Measurements from ENCODE around the gene PGBD5.

DNA sequence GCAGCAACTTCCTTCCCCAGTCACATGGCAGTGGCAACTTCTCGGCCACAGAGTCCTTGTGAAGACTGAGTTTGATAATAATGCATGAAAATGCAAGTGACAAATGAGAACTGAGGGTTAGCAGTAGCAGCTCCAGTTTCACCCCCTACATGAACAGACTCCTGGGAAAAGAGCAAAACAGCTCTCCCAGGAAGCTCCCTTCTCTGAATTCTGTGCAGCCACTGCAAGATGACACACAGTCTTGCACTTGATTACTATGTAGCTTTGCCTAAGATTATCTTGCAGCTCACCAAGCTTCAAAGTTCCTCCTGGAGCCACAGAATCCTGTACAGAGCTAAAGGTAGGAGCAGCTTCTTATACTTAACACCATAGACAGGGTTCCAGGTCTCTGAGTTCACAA is 4.7 kb downstream of the PGBD5 start:
- TF ChIP-seq, protein P1, sequence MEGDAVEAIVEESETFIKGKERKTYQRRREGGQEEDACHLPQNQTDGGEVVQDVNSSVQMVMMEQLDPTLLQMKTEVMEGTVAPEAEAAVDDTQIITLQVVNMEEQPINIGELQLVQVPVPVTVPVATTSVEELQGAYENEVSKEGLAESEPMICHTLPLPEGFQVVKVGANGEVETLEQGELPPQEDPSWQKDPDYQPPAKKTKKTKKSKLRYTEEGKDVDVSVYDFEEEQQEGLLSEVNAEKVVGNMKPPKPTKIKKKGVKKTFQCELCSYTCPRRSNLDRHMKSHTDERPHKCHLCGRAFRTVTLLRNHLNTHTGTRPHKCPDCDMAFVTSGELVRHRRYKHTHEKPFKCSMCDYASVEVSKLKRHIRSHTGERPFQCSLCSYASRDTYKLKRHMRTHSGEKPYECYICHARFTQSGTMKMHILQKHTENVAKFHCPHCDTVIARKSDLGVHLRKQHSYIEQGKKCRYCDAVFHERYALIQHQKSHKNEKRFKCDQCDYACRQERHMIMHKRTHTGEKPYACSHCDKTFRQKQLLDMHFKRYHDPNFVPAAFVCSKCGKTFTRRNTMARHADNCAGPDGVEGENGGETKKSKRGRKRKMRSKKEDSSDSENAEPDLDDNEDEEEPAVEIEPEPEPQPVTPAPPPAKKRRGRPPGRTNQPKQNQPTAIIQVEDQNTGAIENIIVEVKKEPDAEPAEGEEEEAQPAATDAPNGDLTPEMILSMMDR (IDR thresholded peaks at IDR 0.05; ENCODE audit: insufficient read depth, low read depth, low read length): no peak
- no peak for TF ChIP-seq EZH2 (IDR thresholded peaks at IDR 0.05; ENCODE audit: insufficient read depth, low read length)

All from astrocyte (in vitro differentiated cells and primary cell).